ENCODE measurements around the gene PKP2. TPM values are rescaled to one million over a fixed set of nuclear protein-coding genes. Genes with fewer than 3 reads are reported as not detected.

The PKP2 gene
- total RNA-seq, 1 experiment from 2014 or later, result 61.1 TPM

GRCh38 chr12:32777691-32778175, 118.8 kb downstream of the PKP2 start:
- no peak overlapping the region for H3K27ac Mint-ChIP-seq (ENCODE audit: unreplicated experiment)
- DNase-seq, result no peak
- intact Hi-C loops (cut with micrococcal nuclease; ENCODE audit: unreplicated experiment), result no loop called here
- TF ChIP-seq CTCF (IDR thresholded peaks at IDR 0.05; ENCODE audit: unreplicated experiment), result no peak
- no TSS peak for BruUV-seq (replicated peaks)
- H3K4me3 Mint-ChIP-seq (ENCODE audit: low read depth, unreplicated experiment), result no peak overlapping the region
- CTCF ChIA-PET, result no interaction called here
- H3K4me1 Mint-ChIP-seq (ENCODE audit: low read depth, unreplicated experiment), result peaks cover 20% of the 10 kb centered on the region
- H3K9me3 Mint-ChIP-seq (ENCODE audit: low read depth, unreplicated experiment), result no peaks in the 10 kb centered on the region
- H3K36me3 Mint-ChIP-seq (ENCODE audit: insufficient read depth, unreplicated experiment), result no peaks in the 10 kb centered on the region
- no peaks in the 10 kb centered on the region for H3K27me3 Mint-ChIP-seq (ENCODE audit: unreplicated experiment)

DNA sequence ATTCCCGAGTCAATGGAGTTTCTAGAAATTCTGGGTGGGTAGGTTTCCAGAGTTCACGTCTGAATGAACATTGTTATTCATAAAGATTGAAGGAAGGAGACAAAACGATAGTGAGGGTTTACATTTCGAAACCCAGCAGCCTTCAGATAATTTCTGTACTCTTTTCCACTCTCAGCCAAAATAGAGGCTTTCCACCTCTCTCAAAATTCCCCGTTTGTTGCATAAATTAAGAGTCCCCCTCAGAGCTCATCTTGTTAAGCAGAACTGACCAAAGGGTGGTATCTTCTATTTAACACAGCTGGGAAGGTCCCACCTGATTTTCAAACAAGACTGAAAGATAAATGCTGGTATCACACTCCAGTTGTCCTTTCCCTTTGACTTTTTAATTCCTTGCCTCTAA, 119.4 kb downstream of the PKP2 start:
- Mint-ChIP-seq H3K27me3 (ENCODE audit: unreplicated experiment) (no peaks in the 10 kb centered on the region), H3K27ac (ENCODE audit: unreplicated experiment) (no peak overlapping the region), H3K4me1 (ENCODE audit: low read depth, unreplicated experiment) (peaks cover 20% of the 10 kb centered on the region), H3K4me3 (ENCODE audit: low read depth, unreplicated experiment) (no peak overlapping the region), H3K36me3 (ENCODE audit: insufficient read depth, unreplicated experiment) (no peaks in the 10 kb centered on the region), H3K9me3 (ENCODE audit: low read depth, unreplicated experiment) (no peaks in the 10 kb centered on the region)
- intact Hi-C loops (cut with micrococcal nuclease; ENCODE audit: unreplicated experiment), result no loop called here
- BruUV-seq (replicated peaks), result no TSS peak
- CTCF ChIA-PET, result no interaction called here
- TF ChIP-seq CTCF (IDR thresholded peaks at IDR 0.05; ENCODE audit: unreplicated experiment), result no peak
- DNase-seq, result no peak

DNA sequence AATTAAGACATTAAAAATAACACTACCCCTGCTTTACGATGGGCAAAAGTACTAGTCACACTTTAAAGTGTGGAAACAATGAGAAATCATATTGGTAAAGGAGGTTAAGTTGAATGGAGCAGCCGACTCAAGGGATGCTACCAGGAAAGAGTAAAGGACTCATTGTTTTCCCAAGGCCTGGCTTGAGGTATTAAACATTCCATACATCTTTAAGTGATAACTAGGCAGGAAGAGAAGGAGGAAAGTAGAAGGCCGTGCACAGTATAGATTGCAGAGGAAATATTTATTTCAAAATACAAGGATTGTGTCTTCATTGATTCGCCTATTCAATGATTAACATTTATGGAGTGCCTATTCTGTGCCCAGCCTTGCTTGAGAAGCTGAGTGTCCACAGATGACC, 120.3 kb downstream of the PKP2 start:
- H3K27me3 Mint-ChIP-seq (ENCODE audit: unreplicated experiment), result no peaks in the 10 kb centered on the region
- no peaks in the 10 kb centered on the region for H3K9me3 Mint-ChIP-seq (ENCODE audit: low read depth, unreplicated experiment)
- intact Hi-C loops (cut with micrococcal nuclease; ENCODE audit: unreplicated experiment), result no loop called here
- H3K27ac Mint-ChIP-seq (ENCODE audit: unreplicated experiment), result peak overlapping the region; percentile 28
- no peak overlapping the region for H3K4me3 Mint-ChIP-seq (ENCODE audit: low read depth, unreplicated experiment)
- H3K36me3 Mint-ChIP-seq (ENCODE audit: insufficient read depth, unreplicated experiment), result no peaks in the 10 kb centered on the region
- TF ChIP-seq CTCF (IDR thresholded peaks at IDR 0.05; ENCODE audit: unreplicated experiment), result no peak
- DNase-seq, result no peak
- CTCF ChIA-PET, result interaction anchor here (1.5 kb wide), 1 partner anchor 20 kb away, joined by 4 read pairs; the partner anchor contains the start of gene YARS2
- H3K4me1 Mint-ChIP-seq (ENCODE audit: low read depth, unreplicated experiment), result peaks cover 20% of the 10 kb centered on the region
- no TSS peak for BruUV-seq (replicated peaks)

GRCh38 chr12:32773691-32774090, 122.9 kb downstream of the PKP2 start:
- no peak overlapping the region for H3K27ac Mint-ChIP-seq (ENCODE audit: unreplicated experiment)
- H3K36me3 Mint-ChIP-seq (ENCODE audit: insufficient read depth, unreplicated experiment), result no peaks in the 10 kb centered on the region
- no peaks in the 10 kb centered on the region for H3K27me3 Mint-ChIP-seq (ENCODE audit: unreplicated experiment)
- no peak for TF ChIP-seq CTCF (IDR thresholded peaks at IDR 0.05; ENCODE audit: unreplicated experiment)
- no peak overlapping the region for H3K4me3 Mint-ChIP-seq (ENCODE audit: low read depth, unreplicated experiment)
- CTCF ChIA-PET, result no interaction called here
- H3K9me3 Mint-ChIP-seq (ENCODE audit: low read depth, unreplicated experiment), result no peaks in the 10 kb centered on the region
- H3K4me1 Mint-ChIP-seq (ENCODE audit: low read depth, unreplicated experiment), result peaks cover 20% of the 10 kb centered on the region
- no peak for DNase-seq
- no TSS peak for BruUV-seq (replicated peaks)
- intact Hi-C loops (cut with micrococcal nuclease; ENCODE audit: unreplicated experiment), result no loop called here

Data from Calu3 (cell line).